OCI-LY3 (cell line): Measurements from ENCODE around the gene CDC45.

Experiments
- H2AFZ ChIP-seq: fragments of 200-600, 300-600 bp; shearing (Covaris generic); 2 replicates; pipeline ENCODE4 v1.6.0; 2014; ENCODE audit warnings: antibody characterized with exemption, low read depth, low read length
- H3K27ac ChIP-seq: fragments of 200-600, 300-600 bp; sonication (generic); 2 replicates; pipeline ENCODE4 v1.5.1; 2014; ENCODE audit warnings: mild to moderate bottlenecking, low read length, moderate library complexity, mixed read lengths
- H3K27me3 ChIP-seq: fragments of 200-600, 300-600 bp; sonication (generic); 2 replicates; pipeline ENCODE4 v1.6.1; 2014; ENCODE audit warnings: low read depth, low read length, mixed read lengths
- H3K36me3 ChIP-seq: fragments of 200-600, 300-600 bp; sonication (generic); replicated peaks from 2 replicates; pipeline ENCODE3; 2014; ENCODE audit warnings: low read depth, low read length, mixed read lengths
- H3K4me1 ChIP-seq: fragments of 300-600, 200-600 bp; sonication (generic); 2 replicates; pipeline ENCODE4 v1.6.1; 2014; ENCODE audit warnings: low read length, mixed read lengths
- H3K4me2 ChIP-seq: fragments of 200-600, 300-600 bp; sonication (generic); 2 replicates; pipeline ENCODE4 v1.6.1; 2014; ENCODE audit warnings: low read length, mixed read lengths
- H3K4me3 ChIP-seq: fragments of 300-600, 200-600 bp; sonication (generic); 2 replicates; pipeline ENCODE4 v1.5.1; 2014; ENCODE audit warnings: antibody characterized with exemption, mild to moderate bottlenecking, low read length, moderate library complexity
- H3K79me2 ChIP-seq: fragments of 300-600, 200-600 bp; shearing (Covaris generic); 2 replicates; pipeline ENCODE4 v1.6.1; 2014; ENCODE audit warnings: mild to moderate bottlenecking, low read length, mixed read lengths
- H3K9ac ChIP-seq: fragments of 300-600, 200-600 bp; shearing (Covaris generic); 2 replicates; pipeline ENCODE4 v1.6.0; 2014; ENCODE audit warnings: mild to moderate bottlenecking, low read length, moderate library complexity
- H3K9me3 ChIP-seq: fragments of 200-600, 300-600 bp; shearing (Covaris generic); 2 replicates; pipeline ENCODE4 v1.6.1; 2014; ENCODE audit warnings: low read length, mixed read lengths; ENCODE audit not compliant: insufficient read depth
- H4K20me1 ChIP-seq: fragments of 200-600, 300-600 bp; sonication (generic); 2 replicates; pipeline ENCODE4 v1.6.1; 2016; ENCODE audit warnings: low read length, mixed read lengths; ENCODE audit not compliant: insufficient read depth
- EZH2phosphoT487 ChIP-seq: fragments of 200-600 bp; shearing (Covaris generic); IDR thresholded peaks from 2 replicates; pipeline ENCODE4 v1.6.1; 2018; ENCODE audit warnings: antibody characterized with exemption, mixed run types, low read depth
- TF ChIP-seq, protein P1 (sequence below): fragments of 200-600, 300-600 bp; sonication (generic); IDR thresholded peaks from 2 replicates; pipeline ENCODE4 v1.5.1; 2014; ENCODE audit warnings: antibody characterized with exemption, low read length, low read depth

Gene CDC45

DNA sequence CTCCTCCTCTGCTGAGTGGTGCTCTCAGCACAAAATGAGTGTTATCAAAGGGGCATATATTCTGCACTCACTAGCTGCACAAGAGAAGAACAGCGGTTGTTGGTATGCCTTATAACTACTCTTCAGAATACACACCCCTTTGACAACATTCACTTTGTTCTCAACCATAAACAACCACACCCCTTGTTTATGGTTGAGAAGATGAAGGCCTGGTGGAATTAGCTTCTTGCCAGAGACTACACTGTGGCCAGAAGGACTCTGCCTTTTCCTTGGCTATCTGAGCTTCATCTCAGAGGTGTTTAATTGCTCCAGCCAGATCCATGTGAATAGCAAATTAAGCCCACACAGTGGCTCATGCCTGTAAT, 89.5 kb downstream of the CDC45 start:
- H3K27ac ChIP-seq = no peak overlapping the region
- H4K20me1 ChIP-seq = no peaks in the 10 kb centered on the region
- TF ChIP-seq, protein P1, sequence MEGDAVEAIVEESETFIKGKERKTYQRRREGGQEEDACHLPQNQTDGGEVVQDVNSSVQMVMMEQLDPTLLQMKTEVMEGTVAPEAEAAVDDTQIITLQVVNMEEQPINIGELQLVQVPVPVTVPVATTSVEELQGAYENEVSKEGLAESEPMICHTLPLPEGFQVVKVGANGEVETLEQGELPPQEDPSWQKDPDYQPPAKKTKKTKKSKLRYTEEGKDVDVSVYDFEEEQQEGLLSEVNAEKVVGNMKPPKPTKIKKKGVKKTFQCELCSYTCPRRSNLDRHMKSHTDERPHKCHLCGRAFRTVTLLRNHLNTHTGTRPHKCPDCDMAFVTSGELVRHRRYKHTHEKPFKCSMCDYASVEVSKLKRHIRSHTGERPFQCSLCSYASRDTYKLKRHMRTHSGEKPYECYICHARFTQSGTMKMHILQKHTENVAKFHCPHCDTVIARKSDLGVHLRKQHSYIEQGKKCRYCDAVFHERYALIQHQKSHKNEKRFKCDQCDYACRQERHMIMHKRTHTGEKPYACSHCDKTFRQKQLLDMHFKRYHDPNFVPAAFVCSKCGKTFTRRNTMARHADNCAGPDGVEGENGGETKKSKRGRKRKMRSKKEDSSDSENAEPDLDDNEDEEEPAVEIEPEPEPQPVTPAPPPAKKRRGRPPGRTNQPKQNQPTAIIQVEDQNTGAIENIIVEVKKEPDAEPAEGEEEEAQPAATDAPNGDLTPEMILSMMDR = no peak
- no peak for TF ChIP-seq EZH2phosphoT487
- H3K9ac ChIP-seq = no peak overlapping the region
- H3K4me1 ChIP-seq = no peaks in the 10 kb centered on the region
- no peak overlapping the region for H2AFZ ChIP-seq
- H3K9me3 ChIP-seq = no peaks in the 10 kb centered on the region
- H3K4me3 ChIP-seq = no peak overlapping the region
- H3K79me2 ChIP-seq = no peaks in the 10 kb centered on the region
- no peak overlapping the region for H3K4me2 ChIP-seq
- H3K27me3 ChIP-seq = peaks cover 6% of the 10 kb centered on the region
- no peaks in the 10 kb centered on the region for H3K36me3 ChIP-seq

DNA sequence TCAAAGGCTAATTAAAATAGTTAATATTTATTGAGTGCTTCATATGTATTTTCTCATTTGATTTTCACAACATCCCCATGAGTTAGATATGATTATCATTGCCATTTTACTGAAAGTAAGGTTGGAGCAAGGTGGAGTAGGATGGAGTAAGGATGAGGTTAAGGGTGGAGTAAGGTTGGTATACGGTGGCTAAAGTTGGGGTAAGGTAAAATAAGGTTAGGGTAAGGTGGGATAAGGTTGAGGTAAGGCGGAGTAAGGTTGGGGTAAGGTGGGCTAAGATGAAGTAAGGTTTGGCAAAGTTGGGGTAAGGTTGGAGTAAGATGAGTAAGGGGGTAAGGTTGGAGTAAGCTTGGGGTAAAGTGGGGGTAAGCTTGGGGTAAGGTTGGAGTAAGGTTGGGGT, 90.3 kb downstream of the CDC45 start:
- no peak overlapping the region for H2AFZ ChIP-seq
- no peaks in the 10 kb centered on the region for H4K20me1 ChIP-seq
- no peaks in the 10 kb centered on the region for H3K27me3 ChIP-seq
- no peaks in the 10 kb centered on the region for H3K9me3 ChIP-seq
- H3K27ac ChIP-seq = no peak overlapping the region
- H3K4me3 ChIP-seq = no peak overlapping the region
- H3K4me1 ChIP-seq = no peaks in the 10 kb centered on the region
- TF ChIP-seq, protein P1 = no peak
- no peak for TF ChIP-seq EZH2phosphoT487
- H3K36me3 ChIP-seq = no peaks in the 10 kb centered on the region
- H3K4me2 ChIP-seq = no peak overlapping the region
- no peaks in the 10 kb centered on the region for H3K79me2 ChIP-seq
- H3K9ac ChIP-seq = no peak overlapping the region
